Astrocyte of the cerebellum (primary cell): ENCODE data around the gene CHST9.
A peak's percentile ranks its signal among the peaks of the same experiment; 100 is the strongest.

Experiments used
- DNase-seq: peaks from one replicate; pipeline ENCODE4 v3.0.0-alpha.2; 2011; ENCODE audit warnings: low read depth
- H3K4me3 ChIP-seq: 2 replicates; pipeline ENCODE4 v1.5.1; 2011; ENCODE audit warnings: mild to moderate bottlenecking, low read depth, low read length, moderate library complexity
- in situ Hi-C: cut with HindIII; loops from 2 replicates; pipeline ENCODE4 v1.10.0; 2017; ENCODE audit warnings: low sequenced_read_pairs
- TF ChIP-seq, protein P1 (sequence below): IDR thresholded peaks from 2 replicates; pipeline ENCODE4 v1.5.1; 2012; ENCODE audit warnings: low read length, low read depth, moderate library complexity, mild to moderate bottlenecking; ENCODE audit errors: missing control alignments

The CHST9 gene

DNA sequence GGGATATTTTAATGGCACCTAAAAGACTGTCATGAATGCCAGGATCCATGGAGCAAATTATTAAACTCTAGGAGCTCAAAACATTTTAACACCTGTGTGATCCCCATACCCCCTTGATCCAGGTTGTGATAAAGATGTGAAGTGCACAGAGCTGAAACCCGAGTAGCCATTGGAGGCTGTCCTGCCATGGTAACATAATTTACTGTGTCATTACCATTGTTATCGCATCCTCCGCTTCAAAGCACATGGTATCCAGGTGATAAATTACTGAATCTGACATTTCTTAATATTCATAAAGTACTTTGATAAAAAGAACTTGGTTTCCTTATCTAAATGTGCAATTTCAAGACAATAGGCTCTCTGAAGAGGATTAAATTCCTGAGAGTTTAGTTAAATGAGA is 109.3 kb downstream of the CHST9 start:
- DNase-seq = no peak
- in situ Hi-C loops = no loop called here
- TF ChIP-seq, protein P1, sequence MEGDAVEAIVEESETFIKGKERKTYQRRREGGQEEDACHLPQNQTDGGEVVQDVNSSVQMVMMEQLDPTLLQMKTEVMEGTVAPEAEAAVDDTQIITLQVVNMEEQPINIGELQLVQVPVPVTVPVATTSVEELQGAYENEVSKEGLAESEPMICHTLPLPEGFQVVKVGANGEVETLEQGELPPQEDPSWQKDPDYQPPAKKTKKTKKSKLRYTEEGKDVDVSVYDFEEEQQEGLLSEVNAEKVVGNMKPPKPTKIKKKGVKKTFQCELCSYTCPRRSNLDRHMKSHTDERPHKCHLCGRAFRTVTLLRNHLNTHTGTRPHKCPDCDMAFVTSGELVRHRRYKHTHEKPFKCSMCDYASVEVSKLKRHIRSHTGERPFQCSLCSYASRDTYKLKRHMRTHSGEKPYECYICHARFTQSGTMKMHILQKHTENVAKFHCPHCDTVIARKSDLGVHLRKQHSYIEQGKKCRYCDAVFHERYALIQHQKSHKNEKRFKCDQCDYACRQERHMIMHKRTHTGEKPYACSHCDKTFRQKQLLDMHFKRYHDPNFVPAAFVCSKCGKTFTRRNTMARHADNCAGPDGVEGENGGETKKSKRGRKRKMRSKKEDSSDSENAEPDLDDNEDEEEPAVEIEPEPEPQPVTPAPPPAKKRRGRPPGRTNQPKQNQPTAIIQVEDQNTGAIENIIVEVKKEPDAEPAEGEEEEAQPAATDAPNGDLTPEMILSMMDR = no peak
- H3K4me3 ChIP-seq = no peak overlapping the region

DNA sequence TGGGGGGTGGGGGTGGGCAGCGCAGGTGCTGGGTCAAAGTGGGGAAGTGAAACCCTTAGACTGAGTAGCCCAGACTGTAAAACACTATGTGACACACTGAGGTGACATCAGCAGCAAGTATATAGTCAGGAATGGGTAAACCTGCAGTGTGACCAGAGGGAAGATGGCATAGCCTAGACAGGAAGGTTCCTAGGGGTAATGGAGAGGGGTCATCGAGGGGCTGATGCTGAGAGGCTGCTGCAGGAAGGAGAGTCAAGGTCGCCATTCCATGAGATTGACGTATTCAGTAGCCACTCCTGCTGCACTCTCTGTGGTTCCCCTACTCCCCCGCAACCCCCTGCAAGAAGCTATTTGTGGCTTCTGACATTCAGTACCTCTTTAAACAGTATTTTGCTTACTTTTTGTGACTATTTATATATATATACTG is 111.7 kb downstream of the CHST9 start:
- TF ChIP-seq, protein P1 = no peak
- no peak for DNase-seq
- no peak overlapping the region for H3K4me3 ChIP-seq
- in situ Hi-C loops = no loop called here

DNA sequence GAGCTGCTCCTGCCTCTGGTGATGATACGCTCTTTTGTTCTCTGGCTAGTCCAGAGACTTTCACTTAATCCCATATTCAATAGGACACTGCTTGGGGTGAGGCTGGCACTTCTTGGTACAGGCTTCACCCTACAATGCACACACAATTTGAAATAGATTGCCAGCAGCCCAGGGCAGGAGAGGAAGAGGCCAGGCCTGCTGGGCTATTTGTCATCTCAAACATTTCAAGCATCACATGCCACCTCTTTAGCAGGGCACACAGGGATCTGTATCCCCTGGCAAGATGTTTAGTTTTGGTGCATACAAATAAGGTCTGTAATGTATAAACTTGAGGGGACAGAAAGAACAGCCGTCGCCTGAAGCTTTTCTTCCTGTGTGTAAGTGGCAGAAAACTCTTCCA is 120.4 kb downstream of the CHST9 start:
- TF ChIP-seq, protein P1 = no peak
- DNase-seq = no peak
- in situ Hi-C loops = no loop called here
- H3K4me3 ChIP-seq = no peak overlapping the region

DNA sequence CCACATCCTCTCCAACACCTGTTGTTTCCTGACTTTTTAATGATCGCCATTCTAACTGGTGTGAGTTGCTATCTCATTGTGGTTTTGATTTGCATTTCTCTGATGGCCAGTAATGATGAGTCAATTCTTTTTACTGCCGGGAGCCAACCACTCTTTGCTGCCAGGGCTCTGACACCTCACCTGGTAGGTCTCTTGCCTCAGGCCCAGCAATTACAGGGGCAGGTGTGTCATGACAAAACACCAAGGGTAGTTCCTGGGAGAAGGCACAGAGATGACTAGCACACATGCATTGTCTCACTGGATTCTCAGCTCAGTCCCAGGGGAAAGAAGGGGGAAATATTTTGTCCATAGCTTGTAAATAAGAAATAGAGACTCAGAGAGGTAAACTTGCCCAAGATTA is 122.3 kb downstream of the CHST9 start:
- TF ChIP-seq, protein P1 = no peak
- no peak overlapping the region for H3K4me3 ChIP-seq
- DNase-seq = no peak
- in situ Hi-C loops = no loop called here

DNA sequence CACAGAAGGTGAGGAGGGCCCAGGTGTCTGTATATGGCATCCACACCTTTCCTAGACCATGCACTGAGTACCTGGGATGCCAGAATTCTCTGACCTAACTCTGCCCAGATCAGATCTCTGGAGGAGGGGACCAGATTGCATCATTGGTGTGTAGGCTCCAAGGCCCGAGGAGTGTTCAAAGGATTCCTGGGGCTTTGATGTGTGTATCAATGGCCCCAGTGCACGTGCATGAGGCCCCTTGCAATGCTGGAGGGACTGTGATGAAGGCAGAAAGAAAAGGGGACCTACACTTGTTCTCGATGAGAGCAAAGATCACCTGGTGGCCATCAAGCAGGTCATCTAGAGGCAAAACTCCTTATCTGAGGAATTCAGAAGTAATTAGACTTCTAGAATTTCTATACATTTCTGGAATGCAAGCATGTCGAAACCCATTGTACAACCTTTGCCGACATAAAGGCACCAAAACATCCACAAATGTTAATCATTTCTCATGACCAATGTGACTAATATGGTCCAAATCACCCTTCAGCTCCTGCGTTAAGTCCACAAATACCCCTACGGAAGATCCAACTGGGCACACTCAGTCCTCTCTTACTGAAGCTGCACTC is 123.5 kb downstream of the CHST9 start:
- TF ChIP-seq, protein P1 = no peak
- DNase-seq = no peak
- H3K4me3 ChIP-seq = no peak overlapping the region
- in situ Hi-C loops = no loop called here

DNA sequence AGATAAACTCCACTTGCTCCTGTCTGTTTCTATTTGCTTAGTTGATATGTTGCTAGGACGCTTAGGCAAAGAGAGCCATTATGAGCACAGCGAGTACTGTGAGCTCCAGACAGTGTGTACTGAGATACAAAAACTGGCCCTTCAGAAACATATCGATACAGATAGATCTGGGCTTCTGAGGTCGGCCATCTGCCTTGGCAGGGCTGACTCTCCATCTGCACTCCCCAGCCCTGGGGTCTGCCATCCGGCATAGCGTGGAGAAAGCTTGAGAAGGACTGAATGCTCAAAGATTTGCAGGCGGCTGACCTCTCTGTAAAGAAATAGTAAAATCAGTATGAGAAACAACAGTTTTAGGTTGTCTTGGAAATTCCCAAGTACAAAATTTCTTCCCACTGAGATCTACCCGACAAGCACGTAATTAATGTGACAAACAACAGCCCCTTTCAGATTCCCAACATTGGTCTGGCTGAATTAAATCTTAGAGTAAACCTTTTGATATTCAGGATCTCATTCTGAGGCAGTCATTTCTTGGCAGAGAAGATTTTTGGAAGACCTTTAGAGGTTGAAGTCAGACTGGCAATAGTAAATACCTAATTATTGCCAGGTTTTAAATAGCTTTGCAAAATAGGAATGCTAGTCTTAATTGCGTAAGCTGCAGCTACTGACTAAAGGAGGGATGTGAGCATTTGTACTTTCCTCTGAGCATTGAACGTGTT is 127.4 kb downstream of the CHST9 start:
- DNase-seq = peak; percentile 42
- TF ChIP-seq, protein P1 = no peak
- H3K4me3 ChIP-seq = no peak overlapping the region
- in situ Hi-C loops = no loop called here
